Neural crest cell (in vitro differentiated cells): ENCODE results near the gene ETDA. TPM values are rescaled to one million over a fixed set of nuclear protein-coding genes. Genes with fewer than 3 reads are reported as not detected.

Experiments used
- DNase-seq: peaks from one replicate; pipeline ENCODE4 v3.0.0; 2021; ENCODE audit warnings: low read depth, mixed read lengths, low spot score
- H3K27ac Mint-ChIP-seq: one replicate; pipeline ENCODE4 v1.8.0; 2021; ENCODE audit warnings: mild to moderate bottlenecking, mixed read lengths; ENCODE audit not compliant: unreplicated experiment
- H3K27me3 Mint-ChIP-seq: 2 replicates; pipeline ENCODE4 v1.8.0; 2021; ENCODE audit warnings: low read depth, mild to moderate bottlenecking, mixed read lengths
- H3K36me3 Mint-ChIP-seq: 2 replicates; pipeline ENCODE4 v1.8.0; 2021; ENCODE audit warnings: low read depth, mild to moderate bottlenecking, mixed read lengths
- H3K4me1 Mint-ChIP-seq: 2 replicates; pipeline ENCODE4 v1.8.0; 2021; ENCODE audit warnings: mixed read lengths
- H3K4me3 Mint-ChIP-seq: one replicate; pipeline ENCODE4 v1.8.0; 2021; ENCODE audit warnings: mild to moderate bottlenecking, mixed read lengths
- H3K9me3 Mint-ChIP-seq: 2 replicates; pipeline ENCODE4 v1.8.0; 2021; ENCODE audit warnings: mixed read lengths
- total RNA-seq: library from RNA; stranded (reverse); gene quantifications from 2 replicates; pipeline ENCODE4 v1.2.1, GENCODE V29; 2021
- TF ChIP-seq, protein P1 (sequence below): fragments of 200-600 bp; sonication (generic); conservative IDR thresholded peaks from 2 replicates; pipeline ENCODE4 v1.5.0; 2021; ENCODE audit warnings: antibody characterized with exemption, mild to moderate bottlenecking

ETDA gene
- total RNA-seq, 1 donor from 2014 or later: not detected

DNA sequence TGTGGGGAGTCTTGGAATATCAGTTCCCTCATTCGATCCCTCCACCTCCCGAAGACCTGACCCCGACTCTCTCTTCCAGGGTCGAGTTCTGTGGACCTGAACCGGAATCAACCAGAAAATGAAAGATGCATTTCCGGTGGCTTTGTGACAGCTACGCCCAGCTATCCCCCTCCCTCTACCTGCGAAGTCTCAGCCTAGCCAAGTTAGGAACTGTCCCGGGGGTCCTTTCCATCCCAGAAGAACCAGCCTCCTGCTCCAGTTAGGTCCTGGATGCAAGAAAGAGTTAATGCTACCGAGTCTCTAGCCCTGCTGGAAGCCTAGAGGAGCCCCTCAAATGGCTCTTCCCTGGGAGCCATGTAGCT is 44.1 kb downstream of the ETDA start:
- peaks cover 11% of the 10 kb centered on the region for H3K36me3 Mint-ChIP-seq
- H3K4me1 Mint-ChIP-seq: peaks cover 9% of the 10 kb centered on the region
- no peak for DNase-seq
- peaks cover 6% of the 10 kb centered on the region for H3K9me3 Mint-ChIP-seq
- peak overlapping the region; percentile 83 for H3K4me3 Mint-ChIP-seq
- no peaks in the 10 kb centered on the region for H3K27me3 Mint-ChIP-seq
- no peak overlapping the region for H3K27ac Mint-ChIP-seq
- TF ChIP-seq, protein P1, sequence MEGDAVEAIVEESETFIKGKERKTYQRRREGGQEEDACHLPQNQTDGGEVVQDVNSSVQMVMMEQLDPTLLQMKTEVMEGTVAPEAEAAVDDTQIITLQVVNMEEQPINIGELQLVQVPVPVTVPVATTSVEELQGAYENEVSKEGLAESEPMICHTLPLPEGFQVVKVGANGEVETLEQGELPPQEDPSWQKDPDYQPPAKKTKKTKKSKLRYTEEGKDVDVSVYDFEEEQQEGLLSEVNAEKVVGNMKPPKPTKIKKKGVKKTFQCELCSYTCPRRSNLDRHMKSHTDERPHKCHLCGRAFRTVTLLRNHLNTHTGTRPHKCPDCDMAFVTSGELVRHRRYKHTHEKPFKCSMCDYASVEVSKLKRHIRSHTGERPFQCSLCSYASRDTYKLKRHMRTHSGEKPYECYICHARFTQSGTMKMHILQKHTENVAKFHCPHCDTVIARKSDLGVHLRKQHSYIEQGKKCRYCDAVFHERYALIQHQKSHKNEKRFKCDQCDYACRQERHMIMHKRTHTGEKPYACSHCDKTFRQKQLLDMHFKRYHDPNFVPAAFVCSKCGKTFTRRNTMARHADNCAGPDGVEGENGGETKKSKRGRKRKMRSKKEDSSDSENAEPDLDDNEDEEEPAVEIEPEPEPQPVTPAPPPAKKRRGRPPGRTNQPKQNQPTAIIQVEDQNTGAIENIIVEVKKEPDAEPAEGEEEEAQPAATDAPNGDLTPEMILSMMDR: no peak

DNA sequence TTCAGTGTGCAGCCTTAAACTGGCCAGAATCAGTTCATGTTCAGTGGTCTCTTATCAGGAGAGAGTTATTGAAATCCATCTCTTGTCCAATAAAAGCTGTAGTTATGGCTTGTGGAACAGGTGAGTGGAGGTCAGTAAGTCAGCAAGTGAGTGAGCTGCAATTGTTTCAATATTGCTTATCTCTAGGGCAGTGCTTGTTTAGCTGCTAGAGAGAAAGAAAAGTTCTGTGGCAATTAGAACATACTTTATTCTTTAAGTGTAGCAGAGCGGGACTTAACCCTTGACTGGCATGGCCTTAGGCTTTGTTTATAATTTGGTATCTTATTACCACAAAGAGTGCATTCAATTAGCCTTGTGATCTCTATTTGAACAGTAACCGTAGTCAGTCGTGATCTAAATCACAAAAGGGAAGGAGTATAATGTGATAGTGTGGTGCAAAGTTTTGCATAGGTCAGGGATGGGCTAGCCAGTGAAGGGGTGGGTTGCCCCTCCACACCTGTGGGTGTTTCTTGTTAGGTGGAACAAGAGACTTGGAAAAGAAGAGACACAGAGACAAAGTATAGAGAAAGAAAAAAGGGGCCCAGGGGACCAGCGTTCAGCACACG is 50.5 kb downstream of the ETDA start:
- Mint-ChIP-seq H3K27me3 (no peaks in the 10 kb centered on the region), H3K36me3 (no peaks in the 10 kb centered on the region), H3K27ac (no peak overlapping the region), H3K4me1 (no peaks in the 10 kb centered on the region), H3K4me3 (no peak overlapping the region), H3K9me3 (peaks cover 2% of the 10 kb centered on the region)
- no peak for DNase-seq
- TF ChIP-seq, protein P1: no peak

Other genes with a start within 250 kb of the ETDA start
- 26.8 and 28.6 TPM in 2 replicates for gene RTL8B, start 229.5 kb upstream of the ETDA start, total RNA-seq
- 112 and 119 TPM in 2 replicates for gene RTL8C, start 219.7 kb upstream of the ETDA start, total RNA-seq
- 56.0 and 56.2 TPM in 2 replicates for gene RTL8A, start 199.9 kb upstream of the ETDA start, total RNA-seq
- 4.7 and 6.2 TPM in 2 replicates for gene SMIM10L2B, start 153.3 kb upstream of the ETDA start, total RNA-seq
- gene ETDB, start 131.5 kb upstream of the ETDA start, total RNA-seq: not detected in 2 replicates
- 0.14 and 0.23 TPM in 2 replicates for gene CT55, start 80.7 kb upstream of the ETDA start, total RNA-seq
- gene ETDC, start 57.4 kb downstream of the ETDA start, total RNA-seq: not detected in 2 replicates
- gene ZNF75D, start 92.0 kb downstream of the ETDA start, total RNA-seq: 6.5 and 6.8 TPM in 2 replicates
- 7.7 and 7.9 TPM in 2 replicates for gene ZNF449, start 92.7 kb downstream of the ETDA start, total RNA-seq
- gene SMIM10L2A, start 169.9 kb downstream of the ETDA start, total RNA-seq: 3.5 and 3.8 TPM in 2 replicates